ENCODE data around the gene CKS1B.

The CKS1B gene

GRCh38 chr1:155003227-155003765 is 28.8 kb downstream of the CKS1B start:
- ATAC-seq: no peak
- TF ChIP-seq ARNTL (CRISPR knock-in tag; IDR thresholded peaks at IDR 0.05; ENCODE audit: borderline replicate concordance, low read depth) (no peak), CSDC2 (CRISPR knock-in tag; IDR thresholded peaks at IDR 0.05) (no peak), POU6F1 (CRISPR knock-in tag; IDR thresholded peaks at IDR 0.05; ENCODE audit: borderline replicate concordance, low read depth) (no peak), TCF4 (CRISPR knock-in tag; IDR thresholded peaks at IDR 0.05; ENCODE audit: borderline replicate concordance) (no peak), OSR1 (CRISPR knock-in tag; IDR thresholded peaks at IDR 0.05) (no peak)
- TF ChIP-seq, protein P1, sequence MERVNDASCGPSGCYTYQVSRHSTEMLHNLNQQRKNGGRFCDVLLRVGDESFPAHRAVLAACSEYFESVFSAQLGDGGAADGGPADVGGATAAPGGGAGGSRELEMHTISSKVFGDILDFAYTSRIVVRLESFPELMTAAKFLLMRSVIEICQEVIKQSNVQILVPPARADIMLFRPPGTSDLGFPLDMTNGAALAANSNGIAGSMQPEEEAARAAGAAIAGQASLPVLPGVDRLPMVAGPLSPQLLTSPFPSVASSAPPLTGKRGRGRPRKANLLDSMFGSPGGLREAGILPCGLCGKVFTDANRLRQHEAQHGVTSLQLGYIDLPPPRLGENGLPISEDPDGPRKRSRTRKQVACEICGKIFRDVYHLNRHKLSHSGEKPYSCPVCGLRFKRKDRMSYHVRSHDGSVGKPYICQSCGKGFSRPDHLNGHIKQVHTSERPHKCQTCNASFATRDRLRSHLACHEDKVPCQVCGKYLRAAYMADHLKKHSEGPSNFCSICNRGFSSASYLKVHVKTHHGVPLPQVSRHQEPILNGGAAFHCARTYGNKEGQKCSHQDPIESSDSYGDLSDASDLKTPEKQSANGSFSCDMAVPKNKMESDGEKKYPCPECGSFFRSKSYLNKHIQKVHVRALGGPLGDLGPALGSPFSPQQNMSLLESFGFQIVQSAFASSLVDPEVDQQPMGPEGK (CRISPR knock-in tag; IDR thresholded peaks at IDR 0.05; ENCODE audit: borderline replicate concordance): no peak
- TF ChIP-seq, protein P2, sequence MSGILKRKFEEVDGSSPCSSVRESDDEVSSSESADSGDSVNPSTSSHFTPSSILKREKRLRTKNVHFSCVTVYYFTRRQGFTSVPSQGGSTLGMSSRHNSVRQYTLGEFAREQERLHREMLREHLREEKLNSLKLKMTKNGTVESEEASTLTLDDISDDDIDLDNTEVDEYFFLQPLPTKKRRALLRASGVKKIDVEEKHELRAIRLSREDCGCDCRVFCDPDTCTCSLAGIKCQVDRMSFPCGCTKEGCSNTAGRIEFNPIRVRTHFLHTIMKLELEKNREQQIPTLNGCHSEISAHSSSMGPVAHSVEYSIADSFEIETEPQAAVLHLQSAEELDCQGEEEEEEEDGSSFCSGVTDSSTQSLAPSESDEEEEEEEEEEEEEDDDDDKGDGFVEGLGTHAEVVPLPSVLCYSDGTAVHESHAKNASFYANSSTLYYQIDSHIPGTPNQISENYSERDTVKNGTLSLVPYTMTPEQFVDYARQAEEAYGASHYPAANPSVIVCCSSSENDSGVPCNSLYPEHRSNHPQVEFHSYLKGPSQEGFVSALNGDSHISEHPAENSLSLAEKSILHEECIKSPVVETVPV (CRISPR knock-in tag; IDR thresholded peaks at IDR 0.05): no peak

GRCh38 chr1:155003766-155004351 is 29.4 kb downstream of the CKS1B start:
- no peak for ATAC-seq
- TF ChIP-seq ZFP30 (CRISPR knock-in tag; IDR thresholded peaks at IDR 0.05): no peak
- TF ChIP-seq TOX (CRISPR knock-in tag; IDR thresholded peaks at IDR 0.05; ENCODE audit: borderline replicate concordance): no peak
- TF ChIP-seq OSR1 (CRISPR knock-in tag; IDR thresholded peaks at IDR 0.05): no peak
- TF ChIP-seq ZFP3 (CRISPR knock-in tag; IDR thresholded peaks at IDR 0.05): no peak
- no peak for TF ChIP-seq BACH2 (CRISPR knock-in tag; IDR thresholded peaks at IDR 0.05; ENCODE audit: borderline replicate concordance)
- TF ChIP-seq SNAI2 (CRISPR knock-in tag; IDR thresholded peaks at IDR 0.05): no peak
- TF ChIP-seq ARNTL (CRISPR knock-in tag; IDR thresholded peaks at IDR 0.05; ENCODE audit: borderline replicate concordance, low read depth): no peak
- TF ChIP-seq ZNF565 (CRISPR knock-in tag; conservative IDR thresholded peaks at IDR 0.05; ENCODE audit: low read depth): no peak
- no peak for TF ChIP-seq PPARA (CRISPR knock-in tag; IDR thresholded peaks at IDR 0.05; ENCODE audit: borderline replicate concordance)
- no peak for TF ChIP-seq ISL1 (CRISPR knock-in tag; IDR thresholded peaks at IDR 0.05)
- TF ChIP-seq TSHZ2 (CRISPR knock-in tag; IDR thresholded peaks at IDR 0.05): no peak
- TF ChIP-seq POU6F1 (CRISPR knock-in tag; IDR thresholded peaks at IDR 0.05; ENCODE audit: borderline replicate concordance, low read depth): no peak
- TF ChIP-seq ESRRG (CRISPR knock-in tag; IDR thresholded peaks at IDR 0.05): no peak

- no peak for ATAC-seq
- TF ChIP-seq ARNTL (CRISPR knock-in tag; IDR thresholded peaks at IDR 0.05; ENCODE audit: borderline replicate concordance, low read depth) (no peak), BACH2 (CRISPR knock-in tag; IDR thresholded peaks at IDR 0.05; ENCODE audit: borderline replicate concordance) (no peak), TSHZ2 (CRISPR knock-in tag; IDR thresholded peaks at IDR 0.05) (no peak), ZC3H10 (CRISPR knock-in tag; IDR thresholded peaks at IDR 0.05) (no peak), ISL1 (CRISPR knock-in tag; IDR thresholded peaks at IDR 0.05) (no peak), ZFP30 (CRISPR knock-in tag; IDR thresholded peaks at IDR 0.05) (no peak), TCF4 (CRISPR knock-in tag; IDR thresholded peaks at IDR 0.05; ENCODE audit: borderline replicate concordance) (no peak), ZNF70 (CRISPR knock-in tag; IDR thresholded peaks at IDR 0.05) (no peak), CSDC2 (CRISPR knock-in tag; IDR thresholded peaks at IDR 0.05) (no peak), RARB (CRISPR knock-in tag; IDR thresholded peaks at IDR 0.05) (no peak)
- TF ChIP-seq, protein P1 (CRISPR knock-in tag; IDR thresholded peaks at IDR 0.05; ENCODE audit: borderline replicate concordance): no peak
Measured at GRCh38 chr1:155004352-155005075, 30.0 kb downstream of the CKS1B start.
